Measurements from ENCODE around the gene ERN1. TPM values are rescaled to one million over a fixed set of nuclear protein-coding genes. Genes with fewer than 3 reads are reported as not detected.

Gene ERN1
- total and polyA plus RNA-seq, 2 of the 8 experiments (the other 6 are each of a cell fraction or from before 2014, with no cell fraction given) = 1.8 to 3.9 TPM

- no peak overlapping the region for H4K5ac ChIP-seq (ENCODE audit: insufficient read length, low read depth, low read length)
- peak overlapping the region; percentile 28; the same call in 1 of the 2 replicates for H4K8ac ChIP-seq (ENCODE audit: extremely low read depth, insufficient read depth, low read length)
- no peak overlapping the region for H3K4me2 ChIP-seq (ENCODE audit: insufficient read depth in 1 of 2, low read depth in 2 of 2, low read length in 2 of 2)
- WGBS, 2 experiments (ENCODE audit: extremely low coverage in 1 of 2, insufficient coverage in 1 of 2, insufficient read length in 1 of 2, insufficient replicate concordance in 2 of 2, low coverage in 1 of 2, low lambda C conversion rate in 2 of 2, missing lambda C conversion rate in 1 of 2) = 68% methylated on average over 5 of the region's 5 CpGs; no CpG with 5 or more reads in 1 of the 2 experiments
- H3K4me1 ChIP-seq (replicated peaks in 1 of 4; ENCODE audit: control insufficient read depth in 3 of 4, insufficient read depth in 4 of 4, low read length in 3 of 4) = peaks cover 0 to 10% (median 5%) of the 10 kb centered on the region in 4 experiments; a peak in 4 of 7 replicates
- peak overlapping the region; percentile 44; the same call in 1 of the 2 replicates for H2AFZ ChIP-seq (ENCODE audit: low read length)
- H3K4me3 ChIP-seq (ENCODE audit: extremely low read depth in 1 of 4, insufficient read depth in 2 of 4, low read depth in 3 of 4, low read length in 4 of 4) = no peak overlapping the region
- H2BK20ac ChIP-seq (ENCODE audit: low read length) = no peak overlapping the region
- H3K23ac ChIP-seq (ENCODE audit: insufficient read length) = no peak overlapping the region
- H3K27me3 ChIP-seq (replicated peaks in 1 of 4; ENCODE audit: control insufficient read depth in 3 of 4, extremely low read depth in 1 of 4, insufficient read depth in 3 of 4, low read length in 3 of 4) = no peaks in the 10 kb centered on the region
- no peaks in the 10 kb centered on the region for H3K79me1 ChIP-seq (ENCODE audit: low read depth, low read length)
- peak in 1 of 2 experiments; percentile 43 for DNase-seq (ENCODE audit: low read depth in 1 of 2, low spot score in 2 of 2)
- H2BK5ac ChIP-seq (ENCODE audit: low read depth, low read length) = no peak overlapping the region
- 0 out of 2 replicates have a peak overlapping the region, but pooled peaks have one; percentile 61 for H2BK15ac ChIP-seq (ENCODE audit: low read length)
- TF ChIP-seq KDM1A (IDR thresholded peaks at IDR 0.05; ENCODE audit: borderline replicate concordance, low read length) (no peak), JUN (IDR thresholded peaks at IDR 0.05; ENCODE audit: low read depth, low read length) (no peak), TBP (IDR thresholded peaks at IDR 0.05; ENCODE audit: low read depth, low read length) (no peak), POLR2AphosphoS5 (IDR thresholded peaks at IDR 0.05; ENCODE audit: low read depth, low read length) (no peak), SP2 (IDR thresholded peaks at IDR 0.05; ENCODE audit: low read length) (no peak)
- POLR2A ChIA-PET (ENCODE audit: partially characterized antibody) = interaction anchor here (1.0 kb wide), 1 partner anchor 61 kb away, joined by 3 read pairs; no protein-coding TSS in a partner anchor
- H3K23me2 ChIP-seq (ENCODE audit: low read depth, low read length) = no peaks in the 10 kb centered on the region
- no peaks in the 10 kb centered on the region for H3K9me3 ChIP-seq (ENCODE audit: insufficient read depth in 2 of 2, low read depth in 1 of 2, low read length in 1 of 2)
- H3K36me3 ChIP-seq (ENCODE audit: control insufficient read depth in 2 of 4, insufficient read depth in 4 of 4, low read length in 3 of 4) = no peaks in the 10 kb centered on the region
- no peak overlapping the region for H3K18ac ChIP-seq (ENCODE audit: extremely low read depth, low read length)
- H3K4ac ChIP-seq (replicated peaks; ENCODE audit: insufficient read length, low read depth, low read length) = peak overlapping the region; percentile 13
- no peak overlapping the region for H3K14ac ChIP-seq (ENCODE audit: insufficient read length)
- H3K27ac ChIP-seq (ENCODE audit: low read depth, low read length) = no peak overlapping the region
- H3K56ac ChIP-seq (replicated peaks; ENCODE audit: insufficient read length, low read depth, low read length) = no peak overlapping the region
- no peaks in the 10 kb centered on the region for H3K79me2 ChIP-seq (ENCODE audit: control insufficient read depth in 1 of 2, insufficient read depth in 2 of 2, low read length in 2 of 2)
- H4K20me1 ChIP-seq (replicated peaks in 1 of 2; ENCODE audit: control insufficient read depth in 1 of 2, insufficient read depth in 2 of 2, low read length in 2 of 2) = no peaks in the 10 kb centered on the region
- CTCF ChIA-PET (ENCODE audit: partially characterized antibody) = interaction anchor here (1.0 to 4.0 kb wide), 4 partner anchors 10 to 111 kb away, joined by 3 to 26 read pairs (median 10); no protein-coding TSS in a partner anchor
- H3K9ac ChIP-seq (replicated peaks in 1 of 4; ENCODE audit: extremely low read depth in 1 of 4, low read depth in 3 of 4, low read length in 3 of 4) = no peak overlapping the region
- FAIRE-seq = no peak
- no peak overlapping the region for H2BK120ac ChIP-seq (replicated peaks; ENCODE audit: low read depth, low read length)
- peak overlapping the region; percentile 75; the same call in 1 of the 2 replicates for H2AK5ac ChIP-seq (ENCODE audit: low read depth, low read length)
- 0 out of 2 replicates have a peak overlapping the region, but pooled peaks have one; percentile 3 for H2BK12ac ChIP-seq (ENCODE audit: low read depth, low read length)
- no peak overlapping the region for H4K91ac ChIP-seq (replicated peaks; ENCODE audit: insufficient read length, low read length)
Observed at GRCh38 chr17:64007838-64008282, 122.1 kb downstream of the ERN1 start.
